IMR-90 (cell line): Measurements from ENCODE around the gene LAMA2. TPM values are rescaled to one million over a fixed set of nuclear protein-coding genes. Genes with fewer than 3 reads are reported as not detected.

ENCODE experiments used
- ATAC-seq: fragments of 200-7000 bp; cut with Tn5 transposase; 2 replicates; pipeline ENCODE4 v1.9.1; 2020; ENCODE audit warnings: low read depth, mild to moderate bottlenecking, moderate library complexity
- BruUV-seq: library from RNA; stranded (reverse); fragments of 400-500 nt; replicated peaks from 2 replicates; lab custom pipeline; 2021; lab: Mats Ljungman, UMichigan
- CTCF ChIA-PET: fragments of 300-600 bp; formaldehyde crosslinking; extraction: SDS; loops from one replicate; lab custom pipeline; 2021; ENCODE audit warnings: antibody characterized with exemption; lab: Yijun Ruan, JAX
- POLR2A ChIA-PET: fragments of 300-600 bp; sonication (Branson Sonifier 250); formaldehyde crosslinking; loops from one replicate; lab custom pipeline; 2022; ENCODE audit warnings: antibody characterized with exemption; ENCODE audit not compliant: unreplicated experiment; lab: Charles Lee
- DNase-seq: peaks from one replicate; pipeline ENCODE4 v3.0.0; 2013
- H2AFZ ChIP-seq: replicated peaks from 2 replicates; pipeline ENCODE3; 2013; ENCODE audit warnings: low read length, mild to moderate bottlenecking; ENCODE audit not compliant: poor library complexity
- H2AK5ac ChIP-seq: 2 replicates; pipeline ENCODE4 v1.6.1; 2013; ENCODE audit warnings: low read depth, low read length, inconsistent platforms
- H2AK9ac ChIP-seq: replicated peaks from 2 replicates; pipeline ENCODE3; 2013; ENCODE audit warnings: mild to moderate bottlenecking, low read depth, low read length, moderate library complexity; ENCODE audit not compliant: poor library complexity
- H2BK120ac ChIP-seq: 2 replicates; pipeline ENCODE4 v1.6.1; 2013; ENCODE audit warnings: low read depth, low read length, inconsistent platforms
- H2BK15ac ChIP-seq: 3 replicates; pipeline ENCODE4 v1.6.1; 2013; ENCODE audit warnings: low read depth, low read length, inconsistent platforms
- H2BK20ac ChIP-seq: 2 replicates; pipeline ENCODE4 v1.6.1; 2013; ENCODE audit warnings: low read depth, mild to moderate bottlenecking, inconsistent platforms, low read length, moderate library complexity
- H2BK5ac ChIP-seq: 2 replicates; pipeline ENCODE4 v1.6.1; 2013; ENCODE audit warnings: mild to moderate bottlenecking, low read depth, low read length, inconsistent platforms; ENCODE audit not compliant: poor library complexity, severe bottlenecking
- H3K14ac ChIP-seq: replicated peaks from 2 replicates; pipeline ENCODE4 v1.6.1; 2013; ENCODE audit warnings: low read depth, low read length, inconsistent platforms
- H3K18ac ChIP-seq: 2 replicates; pipeline ENCODE4 v1.6.1; 2013; ENCODE audit warnings: low read depth, low read length, control low read depth
- H3K23ac ChIP-seq: 2 replicates; pipeline ENCODE4 v1.6.1; 2013; ENCODE audit warnings: low read depth, low read length, inconsistent platforms
- H3K27ac ChIP-seq: 2 replicates; pipeline ENCODE4 v1.5.1; 2013; ENCODE audit warnings: mild to moderate bottlenecking, control low read depth, low read length; ENCODE audit not compliant: insufficient read depth
- H3K27me3 ChIP-seq: 2 replicates; pipeline ENCODE4 v1.6.1; 2013; ENCODE audit warnings: low read length; ENCODE audit not compliant: control insufficient read depth, insufficient read depth
- H3K36me3 ChIP-seq: 2 replicates; pipeline ENCODE4 v1.6.1; 2013; ENCODE audit warnings: low read length, mixed read lengths; ENCODE audit not compliant: control insufficient read depth, insufficient read depth
- H3K4ac ChIP-seq: 2 replicates; pipeline ENCODE4 v1.6.1; 2013; ENCODE audit warnings: low read depth, low read length, inconsistent platforms
- H3K4me1 ChIP-seq: 2 replicates; pipeline ENCODE4 v1.6.1; 2013; ENCODE audit warnings: low read length, mixed read lengths; ENCODE audit not compliant: control insufficient read depth, insufficient read depth
- H3K4me2 ChIP-seq: 2 replicates; pipeline ENCODE4 v1.6.1; 2013; ENCODE audit warnings: low read depth, mild to moderate bottlenecking, control low read depth, low read length, moderate library complexity
- H3K4me3 ChIP-seq: 2 replicates; pipeline ENCODE4 v1.5.1; 2013; ENCODE audit warnings: low read depth, mild to moderate bottlenecking, control low read depth, low read length, moderate library complexity; ENCODE audit not compliant: insufficient read depth
- H3K56ac ChIP-seq: 2 replicates; pipeline ENCODE4 v1.6.1; 2013; ENCODE audit warnings: low read length, inconsistent platforms; ENCODE audit not compliant: insufficient read depth; ENCODE audit errors: extremely low read depth
- H3K79me1 ChIP-seq, 2 experiments: 2 replicates each; pipeline ENCODE4 v1.6.1; 2013; ENCODE audit warnings: low read length in 2 of 2, inconsistent platforms in 1 of 2, low read depth in 1 of 2
- H3K9ac ChIP-seq: 2 replicates; pipeline ENCODE4 v1.6.1; 2013; ENCODE audit warnings: low read depth, low read length, control low read depth
- H3K9me1 ChIP-seq: 2 replicates; pipeline ENCODE4 v1.6.1; 2013; ENCODE audit warnings: low read length, inconsistent platforms; ENCODE audit not compliant: insufficient read depth
- H3K9me3 ChIP-seq: 2 replicates; pipeline ENCODE4 v1.6.1; 2013; ENCODE audit warnings: low read length; ENCODE audit not compliant: control insufficient read depth, insufficient read depth
- H4K20me1 ChIP-seq: 2 replicates; pipeline ENCODE4 v1.6.1; 2013; ENCODE audit warnings: low read length, inconsistent platforms; ENCODE audit not compliant: insufficient read depth
- H4K5ac ChIP-seq: 2 replicates; pipeline ENCODE4 v1.6.1; 2013; ENCODE audit warnings: mild to moderate bottlenecking, low read depth, low read length, control low read depth
- H4K8ac ChIP-seq, 2 experiments: 2 replicates each; pipeline ENCODE4 v1.6.1; 2013; ENCODE audit warnings: low read depth in 2 of 2, low read length in 2 of 2, control low read depth in 1 of 2, inconsistent platforms in 1 of 2
- H4K91ac ChIP-seq: 2 replicates; pipeline ENCODE4 v1.6.1; 2013; ENCODE audit warnings: low read depth, low read length, inconsistent platforms; ENCODE audit not compliant: insufficient read depth
- BHLHE40 ChIP-seq: fragments of 150-350 bp; IDR thresholded peaks from 2 replicates; pipeline ENCODE4 v1.6.1; 2016; ENCODE audit warnings: mild to moderate bottlenecking, low read depth, low read length
- CEBPB ChIP-seq: IDR thresholded peaks from 2 replicates; pipeline ENCODE4 v1.6.1; 2012; ENCODE audit warnings: low read depth, low read length, improper control_type of control experiment
- CHD1 ChIP-seq: IDR thresholded peaks from 2 replicates; pipeline ENCODE4 v1.6.1; 2012; ENCODE audit warnings: low read depth, low read length, improper control_type of control experiment
- FOS ChIP-seq: fragments of 150-350 bp; IDR thresholded peaks from 2 replicates; pipeline ENCODE4 v1.6.1; 2016; ENCODE audit warnings: low read depth, low read length
- MAFK ChIP-seq: IDR thresholded peaks from 2 replicates; pipeline ENCODE4 v1.6.1; 2012; ENCODE audit warnings: low read depth, low read length, improper control_type of control experiment
- MAZ ChIP-seq: IDR thresholded peaks from 2 replicates; pipeline ENCODE4 v1.6.1; 2012; ENCODE audit warnings: low read depth, mild to moderate bottlenecking, low read length, improper control_type of control experiment, moderate library complexity, borderline replicate concordance
- MXI1 ChIP-seq: IDR thresholded peaks from 2 replicates; pipeline ENCODE4 v1.6.1; 2012; ENCODE audit warnings: low read depth, mild to moderate bottlenecking, low read length, moderate library complexity, borderline replicate concordance
- NFE2L2 ChIP-seq: fragments of 150-350 bp; IDR thresholded peaks from 2 replicates; pipeline ENCODE4 v1.6.1; 2016; ENCODE audit warnings: low read depth, mild to moderate bottlenecking, low read length
- POLR2A ChIP-seq: IDR thresholded peaks from 2 replicates; pipeline ENCODE4 v1.6.1; 2012; ENCODE audit warnings: mild to moderate bottlenecking, low read depth, low read length
- RAD21 ChIP-seq: IDR thresholded peaks from 2 replicates; pipeline ENCODE4 v1.6.1; 2012; ENCODE audit warnings: low read length, improper control_type of control experiment
- RCOR1 ChIP-seq: IDR thresholded peaks from 2 replicates; pipeline ENCODE4 v1.6.1; 2012; ENCODE audit warnings: mild to moderate bottlenecking, low read length, improper control_type of control experiment; ENCODE audit not compliant: insufficient replicate concordance
- RFX5 ChIP-seq: IDR thresholded peaks from 2 replicates; pipeline ENCODE4 v1.8.0; 2012; ENCODE audit warnings: low read depth, mild to moderate bottlenecking, low read length, moderate library complexity
- SMC3 ChIP-seq: fragments of 150-350 bp; IDR thresholded peaks from 2 replicates; pipeline ENCODE4 v1.6.1; 2016; ENCODE audit warnings: low read depth, mild to moderate bottlenecking, antibody characterized with exemption, low read length, moderate library complexity
- WGBS, 2 experiments: methylation state at CpG; one replicate each; pipeline versions ENCODE4 v1.1.5 to v1.1.7; 2013; ENCODE audit warnings: missing lambda C conversion rate in 2 of 2; ENCODE audit not compliant: insufficient read length in 1 of 2; ENCODE audit errors: extremely low coverage in 2 of 2; 5-methylcytosine and 5-hydroxymethylcytosine counted together
- dilution Hi-C: fragments of 300-500 bp; cut with HindIII; formaldehyde crosslinking; loops from one replicate; pipeline ENCODE4 v1.14.3; 2018; ENCODE audit warnings: low sequenced_read_pairs; ENCODE audit not compliant: unreplicated experiment
- in situ Hi-C: fragments of 300-500 bp; cut with MboI; formaldehyde crosslinking; loops from 3 replicates; pipeline ENCODE4 v1.14.3; 2019; ENCODE audit warnings: low sequenced_read_pairs, inconsistent platforms, mixed read lengths
- intact Hi-C: fragments of 100-400 bp; cut with micrococcal nuclease; formaldehyde crosslinking; loops from 2 replicates; pipeline ENCODE4 v1.10.0; 2022
- polyA plus RNA-seq, 3 experiments: library from polyadenylated mRNA; depleted of rRNA; stranded (reverse); fragments of >200 nt; gene quantifications; 2 replicates each; pipeline ENCODE4 v1.2.3, GENCODE V29; 2012; ENCODE audit warnings: low replicate concordance in 1 of 3
- total RNA-seq: library from RNA; depleted of rRNA; stranded (reverse); fragments of >200 nt; gene quantifications from 2 replicates; pipeline ENCODE4 v1.2.3, GENCODE V29; 2012
- TF ChIP-seq, protein P1 (sequence below): fragments of 150-350 bp; IDR thresholded peaks from 2 replicates; pipeline ENCODE4 v1.6.1; 2017; ENCODE audit warnings: mild to moderate bottlenecking, antibody characterized with exemption, low read length, low read depth
- TF ChIP-seq, protein P2 (sequence below): conservative IDR thresholded peaks from 2 replicates; pipeline ENCODE4 v1.5.1; 2012; ENCODE audit warnings: mild to moderate bottlenecking, low read depth, low read length, improper control_type of control experiment
- TF ChIP-seq, protein P3 (sequence below): fragments of 150-350 bp; IDR thresholded peaks from 2 replicates; pipeline ENCODE4 v1.6.1; 2016; ENCODE audit warnings: low read depth, mild to moderate bottlenecking, low read length, moderate library complexity, borderline replicate concordance

The LAMA2 gene
- total and polyA plus RNA-seq, 2 of the 4 experiments (the other 2 are of a cell fraction) = 9.9 to 13.3 TPM

DNA sequence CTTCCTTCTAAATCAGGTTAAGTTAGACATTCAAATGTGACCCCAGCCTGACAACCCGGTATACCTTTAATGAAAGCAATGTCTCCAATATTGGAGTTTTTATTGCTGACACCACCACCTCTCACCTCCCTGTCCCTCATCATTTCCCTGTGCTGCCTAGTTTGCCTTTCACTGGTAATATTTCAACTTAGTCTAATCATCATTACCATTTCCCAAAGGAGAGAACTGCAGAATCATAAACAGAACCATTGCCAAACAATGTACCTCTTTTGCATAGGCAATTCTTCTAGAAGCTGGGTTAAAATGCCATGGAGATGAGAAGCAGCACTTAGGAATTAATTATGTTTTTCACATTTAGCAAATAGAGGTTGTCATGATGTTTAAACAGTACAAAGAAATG is 370.3 kb downstream of the LAMA2 start:
- H4K8ac ChIP-seq = no peak overlapping the region
- H3K4me3 ChIP-seq = no peak overlapping the region
- DNase-seq (no peak), ATAC-seq (no peak)
- in situ Hi-C loops (no loop called here), intact Hi-C loops (loop anchor here (2.0 to 5.0 kb wide), 3 partner anchors 370 to 731 kb away; partner anchors contain the start of genes LAMA2 and PTPRK), dilution Hi-C loops (no loop called here)
- H3K56ac ChIP-seq = no peak overlapping the region
- no peak overlapping the region for H3K4me2 ChIP-seq
- H2BK20ac ChIP-seq = no peak overlapping the region
- H2BK5ac ChIP-seq = no peak overlapping the region
- no peaks in the 10 kb centered on the region for H3K27me3 ChIP-seq
- H3K14ac ChIP-seq = no peak overlapping the region
- no peak overlapping the region for H3K4ac ChIP-seq
- POLR2A ChIA-PET = no interaction called here
- TF ChIP-seq BHLHE40 (no peak), MAZ (no peak), MAFK (no peak), POLR2A (no peak), FOS (no peak), RFX5 (no peak), SMC3 (no peak), RAD21 (no peak), NFE2L2 (no peak), CEBPB (no peak), CHD1 (no peak), MXI1 (no peak), RCOR1 (no peak)
- TF ChIP-seq, protein P1, sequence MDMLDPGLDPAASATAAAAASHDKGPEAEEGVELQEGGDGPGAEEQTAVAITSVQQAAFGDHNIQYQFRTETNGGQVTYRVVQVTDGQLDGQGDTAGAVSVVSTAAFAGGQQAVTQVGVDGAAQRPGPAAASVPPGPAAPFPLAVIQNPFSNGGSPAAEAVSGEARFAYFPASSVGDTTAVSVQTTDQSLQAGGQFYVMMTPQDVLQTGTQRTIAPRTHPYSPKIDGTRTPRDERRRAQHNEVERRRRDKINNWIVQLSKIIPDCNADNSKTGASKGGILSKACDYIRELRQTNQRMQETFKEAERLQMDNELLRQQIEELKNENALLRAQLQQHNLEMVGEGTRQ = no peak
- TF ChIP-seq, protein P2, sequence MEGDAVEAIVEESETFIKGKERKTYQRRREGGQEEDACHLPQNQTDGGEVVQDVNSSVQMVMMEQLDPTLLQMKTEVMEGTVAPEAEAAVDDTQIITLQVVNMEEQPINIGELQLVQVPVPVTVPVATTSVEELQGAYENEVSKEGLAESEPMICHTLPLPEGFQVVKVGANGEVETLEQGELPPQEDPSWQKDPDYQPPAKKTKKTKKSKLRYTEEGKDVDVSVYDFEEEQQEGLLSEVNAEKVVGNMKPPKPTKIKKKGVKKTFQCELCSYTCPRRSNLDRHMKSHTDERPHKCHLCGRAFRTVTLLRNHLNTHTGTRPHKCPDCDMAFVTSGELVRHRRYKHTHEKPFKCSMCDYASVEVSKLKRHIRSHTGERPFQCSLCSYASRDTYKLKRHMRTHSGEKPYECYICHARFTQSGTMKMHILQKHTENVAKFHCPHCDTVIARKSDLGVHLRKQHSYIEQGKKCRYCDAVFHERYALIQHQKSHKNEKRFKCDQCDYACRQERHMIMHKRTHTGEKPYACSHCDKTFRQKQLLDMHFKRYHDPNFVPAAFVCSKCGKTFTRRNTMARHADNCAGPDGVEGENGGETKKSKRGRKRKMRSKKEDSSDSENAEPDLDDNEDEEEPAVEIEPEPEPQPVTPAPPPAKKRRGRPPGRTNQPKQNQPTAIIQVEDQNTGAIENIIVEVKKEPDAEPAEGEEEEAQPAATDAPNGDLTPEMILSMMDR = no peak
- TF ChIP-seq, protein P3, sequence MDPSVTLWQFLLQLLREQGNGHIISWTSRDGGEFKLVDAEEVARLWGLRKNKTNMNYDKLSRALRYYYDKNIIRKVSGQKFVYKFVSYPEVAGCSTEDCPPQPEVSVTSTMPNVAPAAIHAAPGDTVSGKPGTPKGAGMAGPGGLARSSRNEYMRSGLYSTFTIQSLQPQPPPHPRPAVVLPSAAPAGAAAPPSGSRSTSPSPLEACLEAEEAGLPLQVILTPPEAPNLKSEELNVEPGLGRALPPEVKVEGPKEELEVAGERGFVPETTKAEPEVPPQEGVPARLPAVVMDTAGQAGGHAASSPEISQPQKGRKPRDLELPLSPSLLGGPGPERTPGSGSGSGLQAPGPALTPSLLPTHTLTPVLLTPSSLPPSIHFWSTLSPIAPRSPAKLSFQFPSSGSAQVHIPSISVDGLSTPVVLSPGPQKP = no peak
- H3K23ac ChIP-seq = no peak overlapping the region
- no peak overlapping the region for H2BK120ac ChIP-seq
- H2BK15ac ChIP-seq = no peak overlapping the region
- no peaks in the 10 kb centered on the region for H3K36me3 ChIP-seq
- H4K20me1 ChIP-seq = no peaks in the 10 kb centered on the region
- H3K9me3 ChIP-seq = no peaks in the 10 kb centered on the region
- H3K9ac ChIP-seq = no peak overlapping the region
- no peak overlapping the region for H3K18ac ChIP-seq
- H2AK9ac ChIP-seq = no peak overlapping the region
- no peak overlapping the region for H4K5ac ChIP-seq
- H3K79me1 ChIP-seq = no peaks in the 10 kb centered on the region
- H3K4me1 ChIP-seq = no peaks in the 10 kb centered on the region; the same call in 1 of the 2 replicates
- CTCF ChIA-PET = interaction anchor here (0.9 to 1.3 kb wide), 2 partner anchors 11 to 445 kb away, joined by 3 read pairs; no protein-coding TSS in a partner anchor
- no CpG with 5 or more reads among the region's 1 CpG for WGBS, 2 experiments
- H2AFZ ChIP-seq = no peak overlapping the region
- no peak overlapping the region for H3K27ac ChIP-seq
- no peak overlapping the region for H4K91ac ChIP-seq
- no peaks in the 10 kb centered on the region for H3K9me1 ChIP-seq
- BruUV-seq = no TSS peak
- no peak overlapping the region for H2AK5ac ChIP-seq
